Fibroblast of pulmonary artery (primary cell): ENCODE data around the gene PLEKHM2.

Experiments
- DNase-seq: peaks from one replicate; pipeline ENCODE4 v3.0.0-alpha.2; 2010; ENCODE audit warnings: low read depth
- H3K4me3 ChIP-seq: replicated peaks from 2 replicates; pipeline ENCODE4 v1.5.1; 2011; ENCODE audit warnings: low read depth, mild to moderate bottlenecking, control low read depth, low read length, moderate library complexity
- TF ChIP-seq, protein P1 (sequence below): IDR thresholded peaks from 2 replicates; pipeline ENCODE4 v1.5.1; 2011; ENCODE audit warnings: mild to moderate bottlenecking, control low read depth, low read length, inconsistent platforms; ENCODE audit errors: missing control alignments

The PLEKHM2 gene

DNA sequence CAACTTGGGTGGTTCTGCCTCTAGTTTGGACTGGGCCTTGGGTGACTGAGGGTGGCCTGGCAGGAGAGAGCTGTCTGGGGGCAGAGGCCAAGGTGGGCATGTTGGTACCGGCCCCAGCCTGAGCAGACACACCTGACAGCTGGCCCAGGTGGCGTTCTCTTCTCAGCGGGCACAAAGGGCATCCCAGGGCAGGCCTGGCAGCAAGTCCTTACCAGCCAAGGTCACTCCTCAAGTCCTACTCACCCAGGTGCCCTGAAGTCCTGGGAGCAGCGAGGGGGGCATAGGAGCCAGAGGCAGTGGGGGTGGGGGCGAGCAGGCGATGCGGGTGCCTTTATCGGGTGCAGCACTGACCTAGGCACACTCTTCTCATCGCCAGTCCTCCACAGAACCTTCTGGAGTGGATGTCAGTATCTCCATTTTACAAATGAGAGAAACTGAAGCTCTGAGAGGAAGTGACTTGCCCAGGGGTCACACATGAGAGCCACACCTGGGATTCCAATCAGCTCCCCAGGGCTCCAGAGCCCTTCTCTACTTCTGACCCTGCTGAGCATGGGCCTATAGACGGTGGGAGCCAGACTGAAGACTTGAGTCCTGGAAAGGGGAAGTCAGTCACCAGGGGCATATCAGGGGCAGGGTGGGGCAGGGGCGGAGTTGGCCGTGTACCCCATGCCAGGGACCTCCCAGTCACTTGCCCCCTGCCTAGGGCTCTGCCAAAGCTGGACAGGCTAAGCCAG, 51.4 kb downstream of the PLEKHM2 start:
- TF ChIP-seq, protein P1, sequence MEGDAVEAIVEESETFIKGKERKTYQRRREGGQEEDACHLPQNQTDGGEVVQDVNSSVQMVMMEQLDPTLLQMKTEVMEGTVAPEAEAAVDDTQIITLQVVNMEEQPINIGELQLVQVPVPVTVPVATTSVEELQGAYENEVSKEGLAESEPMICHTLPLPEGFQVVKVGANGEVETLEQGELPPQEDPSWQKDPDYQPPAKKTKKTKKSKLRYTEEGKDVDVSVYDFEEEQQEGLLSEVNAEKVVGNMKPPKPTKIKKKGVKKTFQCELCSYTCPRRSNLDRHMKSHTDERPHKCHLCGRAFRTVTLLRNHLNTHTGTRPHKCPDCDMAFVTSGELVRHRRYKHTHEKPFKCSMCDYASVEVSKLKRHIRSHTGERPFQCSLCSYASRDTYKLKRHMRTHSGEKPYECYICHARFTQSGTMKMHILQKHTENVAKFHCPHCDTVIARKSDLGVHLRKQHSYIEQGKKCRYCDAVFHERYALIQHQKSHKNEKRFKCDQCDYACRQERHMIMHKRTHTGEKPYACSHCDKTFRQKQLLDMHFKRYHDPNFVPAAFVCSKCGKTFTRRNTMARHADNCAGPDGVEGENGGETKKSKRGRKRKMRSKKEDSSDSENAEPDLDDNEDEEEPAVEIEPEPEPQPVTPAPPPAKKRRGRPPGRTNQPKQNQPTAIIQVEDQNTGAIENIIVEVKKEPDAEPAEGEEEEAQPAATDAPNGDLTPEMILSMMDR: no peak
- no peak for DNase-seq
- H3K4me3 ChIP-seq: no peak overlapping the region

DNA sequence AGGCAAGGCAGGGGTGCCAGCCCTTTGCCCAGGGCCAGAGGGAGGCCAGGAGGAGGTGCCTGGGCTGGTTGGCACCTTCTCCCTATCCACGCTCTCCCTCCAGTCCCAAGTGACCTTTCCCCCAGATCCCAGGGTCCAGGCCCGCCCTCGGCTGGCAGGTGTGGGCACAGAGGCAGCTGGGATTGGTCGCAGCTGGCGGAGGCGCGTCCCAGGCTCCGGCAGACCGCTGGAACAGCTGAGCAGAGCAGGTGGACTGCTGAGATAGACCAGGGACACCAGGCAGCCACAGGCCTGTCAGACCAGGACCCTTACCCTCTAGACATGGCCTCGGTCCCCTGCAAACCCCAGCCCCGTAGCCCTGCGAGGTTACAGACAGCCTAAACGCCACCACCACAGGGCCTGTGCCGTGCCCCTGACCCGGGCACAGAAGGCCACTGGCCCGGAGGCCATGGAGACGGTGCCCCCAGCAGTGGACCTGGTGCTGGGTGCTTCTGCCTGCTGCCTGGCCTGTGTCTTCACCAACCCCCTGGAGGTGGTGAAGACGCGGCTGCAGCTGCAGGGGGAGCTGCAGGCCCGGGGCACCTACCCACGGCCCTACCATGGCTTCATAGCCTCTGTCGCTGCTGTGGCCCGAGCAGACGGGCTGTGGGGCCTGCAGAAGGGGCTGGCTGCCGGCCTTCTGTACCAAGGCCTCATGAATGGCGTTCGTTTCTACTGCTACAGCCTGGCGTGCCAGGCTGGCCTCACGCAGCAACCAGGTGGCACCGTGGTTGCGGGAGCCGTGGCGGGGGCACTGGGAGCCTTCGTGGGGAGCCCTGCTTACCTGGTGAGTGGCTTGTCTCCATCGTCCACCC, 52.1 kb downstream of the PLEKHM2 start, which contains the start of gene SLC25A34:
Gene SLC25A34 (plus strand): TSS at position 221 of the 854 bp plus-strand sequence. CDS start 228 bp downstream, at position 449.
- TF ChIP-seq, protein P1: no peak
- DNase-seq: no peak
- no peak within 1 kb of the TSS for H3K4me3 ChIP-seq

DNA sequence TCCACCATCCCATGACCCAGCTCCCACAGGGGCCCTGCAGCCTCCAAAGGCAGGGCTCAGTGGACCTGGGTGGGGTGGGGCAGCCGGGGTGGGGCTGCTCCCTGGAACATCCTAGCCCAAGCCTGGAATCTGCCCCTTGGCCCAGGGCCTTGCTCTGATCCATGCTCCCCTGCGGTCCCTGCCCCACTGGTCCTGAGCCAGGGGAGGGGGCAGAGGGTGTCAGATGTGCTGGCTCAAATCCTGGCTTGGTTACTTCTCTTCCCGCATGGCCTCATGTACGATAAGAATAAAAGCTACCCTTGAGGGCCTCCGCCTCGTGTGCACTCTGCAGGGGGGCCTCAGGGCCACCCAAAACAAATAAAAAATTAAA, 52.8 kb downstream of the PLEKHM2 start:
- TF ChIP-seq, protein P1: no peak
- DNase-seq: no peak
- no peak overlapping the region for H3K4me3 ChIP-seq

DNA sequence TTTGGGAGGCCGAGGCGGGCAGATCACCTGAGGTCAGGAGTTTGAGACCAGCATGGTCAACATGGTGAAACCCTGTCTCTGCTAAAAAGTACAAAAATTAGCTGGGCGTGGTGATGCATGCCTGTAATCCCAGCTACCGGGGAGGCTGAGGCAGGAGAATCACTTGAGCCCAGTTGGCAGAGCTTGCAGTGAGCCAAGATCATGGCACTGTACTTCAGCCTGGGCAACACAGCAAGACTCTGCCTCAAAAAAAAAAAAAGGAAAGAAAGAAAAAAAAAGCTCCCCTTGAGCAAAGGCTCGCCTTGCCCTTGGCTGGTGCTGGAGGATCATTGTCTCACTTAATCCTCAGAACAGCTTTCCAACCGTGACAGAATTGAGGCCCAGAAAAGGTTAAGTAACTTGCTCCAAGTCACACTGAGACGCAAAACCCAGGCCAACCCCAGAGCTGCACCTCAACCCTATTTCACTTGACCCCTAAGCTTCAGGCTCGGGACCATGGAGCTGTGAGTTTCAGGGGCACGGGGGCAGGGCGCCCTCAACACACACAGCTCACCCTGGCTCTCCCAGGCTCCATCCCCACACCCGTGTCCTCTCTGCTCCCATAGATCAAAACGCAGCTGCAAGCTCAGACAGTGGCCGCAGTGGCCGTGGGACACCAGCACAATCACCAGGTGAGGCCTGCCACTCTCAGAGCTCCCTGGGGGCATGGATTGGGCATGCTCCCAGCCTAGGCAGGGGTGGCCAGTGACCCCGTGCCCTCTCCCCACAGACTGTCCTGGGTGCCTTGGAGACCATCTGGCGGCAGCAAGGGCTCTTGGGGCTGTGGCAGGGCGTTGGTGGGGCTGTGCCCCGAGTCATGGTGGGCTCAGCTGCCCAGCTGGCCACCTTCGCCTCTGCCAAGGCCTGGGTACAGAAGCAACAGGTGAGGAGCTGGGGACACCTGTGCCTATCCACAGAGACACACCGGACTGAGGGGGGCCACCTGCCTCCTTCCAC, 53.5 kb downstream of the PLEKHM2 start:
- TF ChIP-seq, protein P1: no peak
- H3K4me3 ChIP-seq: no peak overlapping the region
- DNase-seq: no peak

DNA sequence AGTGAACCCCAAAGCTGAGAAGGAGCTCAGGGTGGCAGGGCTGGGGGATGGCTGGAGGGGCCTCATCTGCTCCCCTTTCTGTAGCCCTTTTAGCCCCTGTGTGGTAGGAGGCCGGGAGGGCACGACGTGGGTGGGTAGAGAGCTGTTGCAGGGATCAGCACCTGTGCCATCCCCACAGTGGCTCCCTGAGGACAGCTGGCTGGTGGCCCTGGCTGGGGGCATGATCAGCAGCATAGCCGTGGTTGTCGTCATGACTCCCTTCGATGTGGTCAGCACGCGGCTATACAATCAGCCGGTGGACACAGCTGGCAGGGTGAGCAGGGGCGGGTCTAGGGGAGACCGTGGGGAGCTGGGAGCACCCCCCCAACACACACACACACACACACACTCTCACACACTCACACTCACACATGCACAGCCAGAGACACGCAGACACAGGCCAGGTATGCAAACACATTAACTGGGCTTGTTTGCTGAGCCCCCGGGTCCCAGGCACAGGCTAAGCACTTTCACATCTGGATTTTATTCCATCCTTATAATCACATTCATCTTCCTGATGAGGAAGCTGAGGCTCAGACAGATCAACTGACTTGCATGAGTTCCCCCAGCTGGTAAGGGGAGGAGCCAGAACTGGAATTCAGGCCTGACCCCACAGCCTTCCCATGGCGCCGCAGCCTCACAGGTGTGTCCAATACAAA, 54.4 kb downstream of the PLEKHM2 start:
- H3K4me3 ChIP-seq: no peak overlapping the region
- TF ChIP-seq, protein P1: no peak
- no peak for DNase-seq

DNA sequence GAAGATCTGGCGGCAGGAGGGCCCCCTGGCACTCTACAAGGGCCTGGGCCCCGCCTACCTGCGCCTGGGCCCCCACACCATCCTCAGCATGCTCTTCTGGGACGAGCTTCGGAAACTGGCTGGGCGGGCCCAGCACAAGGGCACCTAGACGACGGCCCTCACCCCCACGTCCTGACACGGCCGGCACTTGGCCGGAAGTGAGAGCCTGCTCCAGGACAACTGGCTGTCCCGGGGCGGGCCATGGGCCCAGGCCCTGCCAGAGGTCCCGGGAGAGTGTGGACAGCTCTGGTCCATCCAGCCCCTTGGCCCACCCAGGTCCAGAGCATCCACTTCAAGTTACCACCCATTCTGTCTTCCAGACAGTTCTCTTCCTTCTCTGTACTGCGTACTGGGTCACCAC, 55.1 kb downstream of the PLEKHM2 start:
- TF ChIP-seq, protein P1: no peak
- no peak overlapping the region for H3K4me3 ChIP-seq
- no peak for DNase-seq
